ENCODE data around the gene UBALD1.
"Not testable (repeated sequence)": the region's sequence is repeated elsewhere in the genome, so short reads cannot be mapped to it uniquely, and the experiment has no call there.

The UBALD1 gene

GRCh38 chr16:4651827-4652226 is 37.1 kb upstream of the UBALD1 start:
- no peak for DNase-seq (ENCODE audit: low read depth)
- no peak for TF ChIP-seq CTCF (conservative IDR thresholded peaks at IDR 0.05; ENCODE audit: low read depth, low read length)
- no peak overlapping the region for H3K4me3 ChIP-seq (ENCODE audit: low read length)

GRCh38 chr16:4650443-4651074 is 35.9 kb upstream of the UBALD1 start:
- peak; percentile 24 for DNase-seq (ENCODE audit: low read depth)
- TF ChIP-seq CTCF (conservative IDR thresholded peaks at IDR 0.05; ENCODE audit: low read depth, low read length) = peak; percentile 83
- not testable (repeated sequence) for H3K4me3 ChIP-seq (ENCODE audit: low read length)

GRCh38 chr16:4649744-4650442 is 35.2 kb upstream of the UBALD1 start:
- no peak overlapping the region for H3K4me3 ChIP-seq (ENCODE audit: low read length)
- TF ChIP-seq CTCF (conservative IDR thresholded peaks at IDR 0.05; ENCODE audit: low read depth, low read length) = no peak
- no peak for DNase-seq (ENCODE audit: low read depth)

GRCh38 chr16:4648917-4649316 is 34.2 kb upstream of the UBALD1 start:
- H3K4me3 ChIP-seq (ENCODE audit: low read length) = no peak overlapping the region
- no peak for TF ChIP-seq CTCF (conservative IDR thresholded peaks at IDR 0.05; ENCODE audit: low read depth, low read length)
- DNase-seq (ENCODE audit: low read depth) = no peak

GRCh38 chr16:4647644-4647980 is 32.9 kb upstream of the UBALD1 start:
- no peak for TF ChIP-seq CTCF (conservative IDR thresholded peaks at IDR 0.05; ENCODE audit: low read depth, low read length)
- no peak for DNase-seq (ENCODE audit: low read depth)

GRCh38 chr16:4646773-4647643 is 32.3 kb upstream of the UBALD1 start:
- TF ChIP-seq CTCF (conservative IDR thresholded peaks at IDR 0.05; ENCODE audit: low read depth, low read length) = no peak
- DNase-seq (ENCODE audit: low read depth) = no peak
- no peak overlapping the region for H3K4me3 ChIP-seq (ENCODE audit: low read length)

More at GRCh38 chr16:4647644-4647980, 32.9 kb upstream of the UBALD1 start:
- H3K4me3 ChIP-seq (ENCODE audit: low read length) = no peak overlapping the region

Data from retinal pigment epithelial cell (primary cell).